Peyer's patch (tissue), 4 donors: Measurements from ENCODE around the gene NOS1AP.

Experiments used
- CTCF ChIP-seq, 6 experiments: fragments of 450-650 bp in 4 of 6; fragments of 200-600 bp in 2 of 6; sonication (generic) in 1 of 6; IDR thresholded peaks; one replicate each; pipeline ENCODE4 v1.5.1; 2017 to 2019; ENCODE audit warnings: antibody characterized with exemption in 6 of 6, mild to moderate bottlenecking in 3 of 6, moderate library complexity in 1 of 6
- POLR2A ChIP-seq, 2 donors: fragments of 450-650 bp; IDR thresholded peaks; one replicate each; pipeline ENCODE4 v1.5.1; 2017; ENCODE audit warnings: antibody characterized with exemption in 2 of 2, mild to moderate bottlenecking in 2 of 2, moderate library complexity in 2 of 2

- TF ChIP-seq CTCF (IDR thresholded peaks at IDR 0.05), result no peak
- no peak for TF ChIP-seq POLR2A (IDR thresholded peaks at IDR 0.05)
Measured at GRCh38 chr1:162141281-162142054, 72.0 kb downstream of the NOS1AP start.
